HG02943 (cell line): ENCODE data around the gene MED13L.

Experiments
- ATAC-seq: cut with Tn5 transposase; IDR thresholded peaks from one replicate; pipeline ENCODE4 v1.9.1; 2021; ENCODE audit warnings: mild to moderate bottlenecking, low read depth, moderate library complexity; ENCODE audit not compliant: unreplicated experiment

The MED13L gene

DNA sequence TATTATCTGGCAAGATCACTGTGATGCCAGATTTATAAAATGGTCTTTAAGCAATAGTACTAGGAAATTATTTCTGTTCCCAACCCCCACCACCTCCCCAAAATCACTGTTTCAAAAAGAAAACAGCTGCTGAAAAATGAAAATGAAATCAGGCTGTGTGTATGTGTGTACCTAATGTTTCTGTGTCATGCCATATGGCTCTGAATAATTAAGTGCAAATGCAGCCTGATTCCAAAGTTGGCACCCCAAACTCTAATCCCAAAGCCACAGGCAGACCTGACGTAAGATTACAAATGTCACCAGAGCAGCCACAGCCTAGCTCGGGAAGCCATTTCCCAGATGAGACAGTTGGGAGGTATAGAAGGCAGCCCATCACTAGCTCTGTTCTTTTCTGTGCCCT, 175.5 kb downstream of the MED13L start:
- no peak for ATAC-seq

DNA sequence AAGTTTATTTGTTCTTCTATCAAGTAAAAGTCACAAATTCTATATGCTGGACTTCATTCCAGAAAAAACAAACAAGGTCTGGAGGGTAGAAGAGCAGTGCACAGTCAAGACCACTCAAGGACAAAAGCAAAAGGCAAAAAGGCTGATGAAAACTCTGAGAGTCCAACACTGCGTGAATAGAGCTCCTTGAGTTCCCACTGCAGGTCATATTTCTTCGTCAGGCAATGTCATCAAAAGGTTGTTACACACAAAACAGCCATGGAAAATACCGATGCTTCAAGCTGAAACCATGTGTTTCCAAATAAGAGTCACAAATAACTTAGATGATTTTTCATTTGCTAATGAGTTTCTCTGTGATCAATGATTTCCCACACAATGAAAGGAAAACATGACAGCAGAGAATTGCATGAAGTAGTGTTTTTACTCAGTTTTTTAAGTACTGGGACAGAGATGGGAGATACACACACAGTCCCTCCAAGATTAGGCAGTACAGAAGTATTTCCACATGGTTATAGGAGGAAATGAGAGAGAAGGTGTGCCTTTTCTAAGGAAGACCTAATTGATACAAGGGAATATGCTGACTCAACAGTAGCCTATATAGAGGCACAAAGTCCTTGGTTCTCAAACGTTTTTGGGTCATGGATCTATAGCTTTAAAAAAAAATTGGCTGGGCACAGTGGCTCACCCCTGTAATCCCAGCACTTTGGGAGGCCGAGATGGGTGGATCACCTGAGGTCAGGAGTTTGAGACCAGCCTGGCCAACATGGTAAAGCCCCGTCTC, 177.7 kb downstream of the MED13L start:
- no peak for ATAC-seq

DNA sequence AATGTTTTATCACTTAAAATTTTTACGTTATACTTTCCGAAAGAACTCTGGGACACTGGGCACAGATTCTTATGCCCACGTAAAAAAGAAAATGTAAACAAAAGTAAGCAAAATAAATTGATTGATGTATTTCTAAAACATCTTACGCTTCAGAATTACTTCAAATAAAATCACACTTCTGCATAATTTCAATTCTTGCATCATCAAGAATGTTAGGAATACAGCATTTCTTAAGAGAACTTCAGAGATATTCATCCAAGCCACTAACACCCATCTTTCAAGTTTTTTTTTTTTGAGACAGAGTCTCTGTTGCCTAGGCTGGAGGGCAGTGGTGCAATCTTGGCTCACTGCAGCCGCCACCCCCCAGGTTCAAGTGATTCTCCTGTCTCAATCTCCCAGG, 180.6 kb downstream of the MED13L start:
- ATAC-seq, result no peak

DNA sequence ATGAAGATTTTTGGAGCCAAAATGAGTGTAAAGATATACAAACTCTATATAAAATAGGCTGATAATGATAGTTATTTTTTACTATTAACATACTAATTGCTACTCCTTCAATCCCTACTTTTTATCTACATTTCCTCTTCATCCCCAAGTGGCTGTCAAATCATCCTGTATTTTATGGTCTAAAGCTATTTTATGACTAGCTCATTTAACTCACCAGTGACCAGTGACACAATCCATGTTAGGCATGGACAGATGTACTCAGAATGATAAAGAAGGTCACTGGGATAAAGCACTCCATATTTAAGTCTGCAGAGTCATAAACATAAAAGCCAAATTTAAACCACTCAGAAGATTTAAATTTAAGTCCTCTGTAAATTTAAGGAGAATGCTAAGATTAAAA, 183.0 kb downstream of the MED13L start:
- ATAC-seq, result no peak

DNA sequence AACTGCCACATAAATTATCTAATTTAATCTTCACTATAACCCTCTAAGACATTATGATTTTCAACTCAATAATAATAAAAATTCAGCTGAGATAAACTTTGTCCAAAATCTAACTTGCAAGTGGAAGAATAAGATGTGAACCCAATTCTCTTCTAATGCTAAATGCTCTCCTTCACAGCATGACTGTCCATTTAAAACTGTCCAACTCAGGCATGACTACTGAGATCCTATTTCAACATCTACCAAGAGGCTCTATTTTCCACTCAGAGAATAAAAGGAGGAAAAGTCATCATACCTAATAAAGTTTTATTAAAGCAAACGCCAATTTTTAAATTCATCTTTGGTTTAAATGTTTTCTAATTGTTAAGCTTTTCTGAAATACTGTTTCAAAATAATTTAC, 183.6 kb downstream of the MED13L start:
- no peak for ATAC-seq

DNA sequence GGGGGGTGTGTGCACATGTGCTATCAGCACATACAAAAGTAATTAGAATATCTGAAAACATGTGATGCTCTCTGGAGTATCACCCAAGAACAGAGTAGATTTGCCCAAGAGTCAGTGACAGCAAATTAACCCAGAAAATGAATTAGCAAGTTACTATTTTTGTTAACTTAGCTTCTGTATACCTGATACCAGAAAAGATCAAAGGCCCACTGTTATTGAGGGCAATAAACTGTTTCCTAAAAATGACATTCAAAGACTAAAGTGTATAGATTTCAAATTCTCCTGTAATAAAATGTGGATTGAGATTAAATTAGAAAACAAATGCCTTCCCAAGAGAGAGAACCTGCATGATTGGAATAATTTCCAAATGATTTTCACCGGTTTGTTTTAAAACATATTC, 184.7 kb downstream of the MED13L start:
- ATAC-seq, result no peak

DNA sequence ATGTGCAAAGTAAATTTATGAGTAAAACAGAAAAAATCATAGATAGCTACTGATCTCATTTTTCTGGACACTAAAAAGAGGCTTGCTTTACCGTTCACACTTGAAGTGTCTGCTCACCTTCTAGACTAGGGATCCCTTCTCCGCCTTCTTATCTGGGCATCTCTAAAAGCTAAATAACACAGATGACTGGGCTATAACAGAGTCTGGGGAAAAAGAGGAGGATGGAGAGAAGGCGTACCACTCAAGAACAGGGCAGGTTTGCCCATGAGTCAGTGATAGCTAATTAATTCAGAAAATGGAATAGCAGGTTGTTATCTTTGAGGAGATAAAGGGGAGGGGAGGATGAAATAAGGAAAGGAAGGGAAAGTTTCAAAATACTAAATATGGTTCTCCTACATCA, 185.3 kb downstream of the MED13L start:
- no peak for ATAC-seq

DNA sequence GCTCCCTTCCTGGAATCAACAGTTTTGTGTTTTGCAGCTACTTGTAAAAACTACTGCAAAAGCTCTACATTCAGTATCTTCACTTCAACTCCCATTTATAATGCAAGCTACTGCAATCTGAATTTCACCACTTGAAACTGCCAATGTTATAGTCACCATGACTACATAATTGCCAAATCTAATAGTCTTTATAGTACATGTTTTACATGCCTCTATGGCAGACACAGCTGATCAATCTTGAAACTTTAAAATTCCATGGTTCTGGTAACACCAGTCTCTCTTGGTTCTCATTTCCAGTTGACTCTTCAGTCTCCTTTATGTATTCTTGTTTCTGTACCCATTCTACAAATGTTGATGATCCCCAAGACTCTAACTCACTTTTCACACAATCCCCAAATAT, 185.9 kb downstream of the MED13L start:
- no peak for ATAC-seq

DNA sequence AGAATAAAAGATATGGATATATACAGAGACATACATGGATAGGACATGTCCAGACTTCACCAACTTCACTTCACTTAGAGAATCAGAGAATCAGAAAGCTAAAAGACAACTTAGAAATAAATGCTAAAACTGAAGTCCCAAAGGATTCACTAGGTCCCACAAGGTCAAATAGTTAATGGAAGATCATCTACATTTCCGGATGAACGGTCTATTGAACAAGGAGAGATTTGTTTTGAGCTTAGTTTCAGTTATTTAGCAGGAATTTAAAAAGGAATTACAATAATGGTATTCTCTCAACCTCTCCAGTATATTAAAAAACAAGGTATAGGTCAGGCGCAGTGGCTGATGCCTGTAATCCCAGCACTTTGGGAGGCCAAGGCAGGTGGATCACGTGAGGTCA, 187.0 kb downstream of the MED13L start:
- ATAC-seq, result no peak

DNA sequence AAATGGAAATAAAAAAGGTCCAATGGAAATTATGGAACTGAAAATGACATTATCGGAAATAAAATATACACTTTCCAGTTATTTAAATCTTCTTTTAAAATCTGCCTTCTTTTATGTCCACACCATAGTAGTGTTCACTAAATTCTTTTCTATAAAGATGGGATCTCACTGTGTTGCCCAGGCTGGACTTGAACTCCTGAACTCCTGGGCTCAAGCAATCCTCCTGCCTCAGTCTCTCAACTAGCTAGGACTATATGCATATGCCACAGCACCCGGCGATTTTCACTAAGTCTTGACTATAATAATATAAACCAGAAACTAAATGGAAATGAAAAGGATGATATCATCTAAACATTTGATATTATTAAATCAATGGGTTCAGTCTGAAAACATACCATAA, 188.4 kb downstream of the MED13L start:
- no peak for ATAC-seq

DNA sequence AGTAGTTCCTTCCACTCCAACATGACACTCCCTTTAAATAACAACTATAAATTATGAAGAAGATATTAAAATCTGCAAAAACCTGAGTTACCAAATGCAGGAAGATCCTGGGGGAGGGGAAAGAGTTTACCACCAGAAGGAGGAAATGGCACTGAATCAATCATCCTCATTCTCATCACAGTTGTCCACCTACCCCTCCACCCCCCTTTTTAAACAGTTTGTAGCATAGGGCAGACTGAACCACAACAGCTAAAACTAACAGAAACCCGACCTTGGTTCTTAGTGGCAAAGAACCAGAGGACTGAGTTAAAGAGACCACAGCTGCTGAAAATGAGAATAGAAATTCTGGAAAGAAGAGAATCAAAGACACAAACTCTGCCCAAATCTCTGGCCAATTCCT, 189.5 kb downstream of the MED13L start:
- ATAC-seq, result no peak

DNA sequence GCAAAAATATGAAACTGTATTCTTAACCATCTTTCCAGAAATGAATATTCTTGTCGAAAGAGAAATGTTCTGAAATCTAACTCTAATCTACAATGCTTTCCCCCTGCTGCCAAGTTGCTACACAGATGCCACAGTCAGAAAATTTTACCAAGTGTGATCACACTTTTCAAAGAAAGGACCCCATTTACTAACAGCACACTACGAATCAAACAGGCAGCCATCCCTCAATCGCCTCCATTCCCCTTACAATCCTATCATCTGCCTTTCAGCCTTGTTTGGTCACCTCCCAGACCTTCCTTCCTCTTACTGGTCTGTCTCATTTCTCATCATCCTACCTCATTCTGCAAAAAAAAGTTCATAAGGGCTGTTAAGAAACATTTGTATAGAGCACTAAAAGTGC, 190.1 kb downstream of the MED13L start:
- no peak for ATAC-seq

DNA sequence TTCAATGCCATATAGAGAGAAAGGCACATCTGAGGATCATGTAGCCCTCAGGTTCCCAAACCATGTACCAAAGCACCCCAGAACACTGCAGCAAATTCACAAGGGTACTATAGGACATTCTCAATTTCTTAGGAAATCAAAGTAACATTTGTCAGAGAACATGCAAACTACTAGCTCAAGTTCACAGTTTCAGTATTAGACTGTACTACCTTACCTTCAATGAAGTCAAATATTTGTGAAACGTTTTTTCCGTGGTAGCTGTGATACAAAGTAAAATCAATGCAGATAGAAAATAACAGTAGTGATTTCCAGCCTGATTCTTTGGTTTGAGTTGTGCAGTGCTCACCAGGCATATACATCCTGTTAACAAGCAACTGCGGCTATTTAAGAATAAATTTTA, 197.1 kb downstream of the MED13L start:
- no peak for ATAC-seq

DNA sequence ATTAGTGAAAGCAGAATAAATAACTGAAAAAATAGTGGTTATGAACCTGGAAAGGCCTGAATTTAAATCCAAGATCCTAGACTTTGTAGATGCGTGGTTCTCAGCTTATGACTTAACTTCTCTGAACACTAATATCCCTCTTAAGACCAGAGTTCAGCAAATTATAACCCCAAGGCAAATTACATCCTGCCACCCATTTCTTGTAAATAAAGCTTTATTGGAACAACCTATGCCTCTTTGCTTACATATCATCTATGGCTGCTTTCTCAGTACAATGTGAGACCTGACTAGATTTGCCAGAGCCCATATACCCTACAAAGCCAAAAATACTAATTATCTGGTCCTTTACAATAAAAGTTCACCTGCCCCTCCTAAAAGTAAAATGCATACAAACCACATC, 199.1 kb downstream of the MED13L start:
- ATAC-seq, result no peak

DNA sequence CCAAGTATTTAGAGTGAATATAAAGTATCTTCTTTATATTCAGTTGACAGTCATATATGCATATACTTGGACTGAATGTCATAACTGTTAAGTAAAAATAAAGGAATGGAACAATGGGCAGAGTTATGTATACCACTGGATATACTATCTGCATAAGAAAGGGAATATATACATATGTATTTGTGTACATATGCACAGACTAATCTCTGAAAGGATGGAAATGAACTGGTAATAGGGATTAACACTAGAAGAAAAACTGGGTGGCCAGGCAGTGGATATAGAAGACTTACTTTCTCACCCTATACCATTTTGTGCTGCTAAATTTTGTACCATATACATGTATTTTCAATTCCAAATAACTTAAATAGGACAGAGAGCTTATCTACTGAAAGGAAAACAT, 200.1 kb downstream of the MED13L start:
- no peak for ATAC-seq

DNA sequence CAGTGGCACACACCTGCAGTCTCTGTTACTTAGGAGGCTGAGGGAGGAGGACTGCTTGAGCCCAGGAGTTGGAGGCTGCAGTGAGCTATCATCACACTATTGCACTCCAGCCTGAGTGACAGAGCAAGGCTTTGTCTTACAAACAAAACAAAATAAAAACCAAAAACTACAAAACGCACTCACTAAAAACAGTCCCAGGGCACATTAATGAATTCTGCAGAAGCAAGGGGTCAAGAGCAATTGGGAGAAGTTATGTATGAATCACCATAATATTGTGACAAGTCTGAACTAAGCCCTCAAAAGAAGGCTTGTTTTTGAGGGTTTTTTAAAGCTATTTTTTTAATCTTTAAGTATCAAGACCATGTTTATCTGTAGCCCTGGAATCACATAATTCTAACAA, 201.1 kb downstream of the MED13L start:
- no peak for ATAC-seq

DNA sequence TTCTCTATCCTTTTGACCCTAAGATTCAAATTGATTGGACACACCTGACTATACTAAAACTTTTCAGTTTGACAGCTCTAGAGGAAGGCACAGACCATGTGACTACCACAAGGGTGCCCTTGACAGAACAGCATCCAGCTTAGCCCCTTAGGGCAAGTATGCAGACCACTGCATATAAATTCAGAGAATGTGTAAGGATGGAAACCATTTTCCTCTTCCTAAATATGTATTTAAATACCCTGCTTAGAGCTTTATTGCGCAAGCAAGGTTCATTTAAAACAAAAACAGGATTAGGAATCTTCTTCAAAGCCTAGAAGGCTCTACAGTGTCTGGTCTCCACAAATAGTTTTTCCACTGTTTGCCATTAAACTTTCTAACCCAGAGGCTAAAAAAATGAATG, 202.8 kb downstream of the MED13L start:
- no peak for ATAC-seq

DNA sequence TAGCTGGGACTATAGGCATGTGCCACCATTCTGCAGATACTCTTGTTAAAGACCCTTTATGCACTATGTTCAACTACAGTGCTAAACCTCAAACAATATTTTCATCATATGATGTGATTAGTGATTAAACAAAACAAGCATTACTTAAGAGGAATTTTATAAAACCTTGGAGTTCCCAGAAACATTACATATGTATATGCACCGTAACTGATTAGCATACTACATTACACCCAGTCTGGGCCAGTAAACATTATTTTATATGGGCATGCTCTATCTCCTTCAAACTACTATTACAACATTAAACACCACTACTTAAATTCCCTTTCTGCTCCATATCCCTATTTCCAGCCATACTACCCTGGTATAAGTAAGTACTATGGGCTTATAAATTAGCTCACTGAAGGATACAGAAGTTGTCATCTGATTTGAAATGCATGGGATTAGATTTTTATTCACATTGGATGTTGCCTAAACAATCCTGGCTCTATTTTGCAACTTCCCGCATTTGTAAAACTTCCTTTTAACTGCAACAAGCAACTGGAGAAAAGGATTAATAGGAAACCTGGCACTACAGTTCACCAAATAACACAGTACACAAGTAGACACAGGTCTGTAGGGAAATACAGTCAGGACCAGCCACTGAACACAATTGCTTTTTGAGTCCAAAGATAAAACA, 205.8 kb downstream of the MED13L start:
- no peak for ATAC-seq

DNA sequence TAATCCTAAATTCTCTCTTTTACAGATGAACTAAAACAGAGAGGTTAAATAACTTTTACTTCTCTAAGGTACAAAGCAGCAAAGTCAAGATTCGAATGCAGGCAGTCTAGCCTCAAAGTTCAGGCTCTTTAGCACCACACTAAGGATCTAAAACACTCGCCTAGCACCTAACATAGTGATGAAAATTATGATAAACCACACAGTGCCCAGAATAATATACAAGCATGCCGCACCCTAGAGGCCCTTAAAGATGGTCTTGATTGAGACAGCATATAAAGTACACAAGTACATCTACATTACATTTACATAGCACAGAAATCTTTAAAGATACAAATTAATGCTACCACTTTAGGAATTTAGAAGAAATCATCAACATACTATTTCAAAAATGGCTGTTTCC, 207.0 kb downstream of the MED13L start:
- ATAC-seq, result no peak

DNA sequence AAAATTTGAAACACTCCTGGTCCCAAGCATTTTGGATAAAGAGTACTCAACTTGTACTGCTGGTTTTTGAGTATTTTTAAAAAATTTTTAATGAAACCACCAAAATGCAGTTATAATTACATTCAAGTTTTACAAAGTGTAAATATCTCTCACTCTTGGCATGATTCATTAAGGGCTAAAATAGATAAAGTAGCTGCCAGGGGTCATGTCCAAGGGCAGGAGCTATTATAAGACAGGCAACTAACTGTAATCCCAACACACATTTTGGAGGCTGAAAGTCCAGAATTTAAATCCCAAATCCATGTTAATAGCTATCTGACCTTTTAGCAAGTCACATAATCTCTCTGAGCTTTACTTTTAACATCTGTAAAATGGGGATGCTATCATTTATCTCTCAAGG, 207.6 kb downstream of the MED13L start:
- ATAC-seq, result no peak

DNA sequence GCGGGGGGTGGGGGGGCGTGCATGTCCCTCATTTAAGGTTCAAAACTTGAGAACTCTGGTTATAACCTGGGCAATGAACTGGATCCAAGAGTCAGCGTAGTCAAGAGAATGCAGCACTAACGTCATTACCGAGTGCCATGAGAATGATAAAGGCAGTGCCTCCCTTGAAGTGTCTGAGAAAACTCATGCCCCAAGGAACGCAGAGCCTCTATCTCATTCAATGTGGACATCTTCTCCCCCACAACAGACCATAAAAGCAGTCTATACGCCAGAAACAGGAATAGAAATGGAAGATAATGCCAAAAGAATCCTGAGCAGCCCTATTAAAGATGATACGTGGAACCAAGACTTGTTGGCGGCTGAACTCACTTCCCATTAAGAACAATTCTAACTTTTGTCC, 208.6 kb downstream of the MED13L start:
- ATAC-seq, result no peak

DNA sequence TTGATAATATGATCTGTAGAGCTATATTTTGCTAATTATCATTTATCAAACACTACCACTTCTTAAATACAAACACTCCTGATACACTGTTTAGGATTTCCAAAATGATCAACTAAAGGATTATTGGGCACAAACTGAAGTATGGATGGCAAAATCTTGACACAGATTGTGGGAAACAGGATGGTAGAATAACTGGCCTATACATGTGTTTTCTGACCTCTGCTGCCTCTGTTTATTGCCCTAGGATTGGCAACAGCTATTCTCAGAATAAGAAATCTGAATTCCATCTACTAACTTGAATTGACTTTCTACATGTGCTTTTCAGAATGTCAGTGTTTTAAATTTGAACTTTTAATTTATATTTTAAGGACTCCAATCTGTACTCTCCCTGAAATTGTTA, 209.1 kb downstream of the MED13L start:
- ATAC-seq, result no peak
